ENCODE measurements around the gene SKIC8.

Gene SKIC8

GRCh38 chr15:78280319-78281072, 18.9 kb downstream of the SKIC8 start:
- H3K4me1 ChIP-seq (ENCODE audit: control insufficient read depth in 1 of 2, insufficient read depth in 2 of 2, low read length in 2 of 2), result peaks cover 6% of the 10 kb centered on the region in 2 experiments
- H2BK120ac ChIP-seq (ENCODE audit: insufficient read depth, low read length, poor library complexity), result no peak overlapping the region
- no peak overlapping the region for H3K18ac ChIP-seq (ENCODE audit: low read length)
- H3K4me3 ChIP-seq (ENCODE audit: low read depth, low read length), result no peak overlapping the region
- H3K4ac ChIP-seq (ENCODE audit: low read depth, low read length), result no peak overlapping the region
- no peak overlapping the region for H2BK12ac ChIP-seq (ENCODE audit: low read length)
- H4K8ac ChIP-seq (ENCODE audit: low read depth, low read length), result no peak overlapping the region
- no peak overlapping the region for H3K27ac ChIP-seq (ENCODE audit: low read depth, low read length)
- no peak for DNase-seq
- no CpG with 5 or more reads among the region's 13 CpGs for WGBS (ENCODE audit: extremely low coverage, insufficient coverage, insufficient read length)
- no peaks in the 10 kb centered on the region for H3K79me1 ChIP-seq (ENCODE audit: low read length)
- H3K9ac ChIP-seq (ENCODE audit: low read length), result no peak overlapping the region
- no peak overlapping the region for H3K14ac ChIP-seq (ENCODE audit: low read length)
- H3K79me2 ChIP-seq (ENCODE audit: control insufficient read depth, insufficient read depth, low read length, poor library complexity), result no peaks in the 10 kb centered on the region
- peaks cover 7 to 16% of the 10 kb centered on the region in 2 experiments for H3K36me3 ChIP-seq (ENCODE audit: control insufficient read depth in 1 of 2, insufficient read depth in 2 of 2, low read length in 2 of 2)
- no peaks in the 10 kb centered on the region for H3K9me3 ChIP-seq (ENCODE audit: insufficient read depth, low read depth, low read length)
- H2BK5ac ChIP-seq (ENCODE audit: low read depth, low read length, poor library complexity), result no peak overlapping the region
- H2AK5ac ChIP-seq (ENCODE audit: low read length), result no peak overlapping the region
- no peak overlapping the region for H3K23ac ChIP-seq (ENCODE audit: low read length)
- no peak overlapping the region for H2AFZ ChIP-seq (ENCODE audit: insufficient read depth, low read length, poor library complexity)
- no peak overlapping the region for H4K91ac ChIP-seq (ENCODE audit: low read depth, low read length)
- H3K4me2 ChIP-seq (ENCODE audit: low read length), result no peak overlapping the region
- no peak overlapping the region for H4K12ac ChIP-seq (ENCODE audit: low read depth, low read length)
- H3K27me3 ChIP-seq (ENCODE audit: insufficient read depth, low read length), result no peaks in the 10 kb centered on the region

- no CpG with 5 or more reads among the region's 6 CpGs for WGBS (ENCODE audit: extremely low coverage, insufficient coverage, insufficient read length)
These were observed 23.1 kb downstream of the SKIC8 start for GRCh38 chr15:78276064-78276943.

GRCh38 chr15:78274994-78275393, 24.4 kb downstream of the SKIC8 start:
- H3K79me1 ChIP-seq (ENCODE audit: low read length), result no peaks in the 10 kb centered on the region
- no peak overlapping the region for H3K18ac ChIP-seq (ENCODE audit: low read length)
- peaks cover 6% of the 10 kb centered on the region in 2 experiments for H3K4me1 ChIP-seq (ENCODE audit: control insufficient read depth in 1 of 2, insufficient read depth in 2 of 2, low read length in 2 of 2)
- H4K91ac ChIP-seq (ENCODE audit: low read depth, low read length), result no peak overlapping the region
- DNase-seq, result no peak
- no peak overlapping the region for H2BK12ac ChIP-seq (ENCODE audit: low read length)
- no peak overlapping the region for H4K8ac ChIP-seq (ENCODE audit: low read depth, low read length)
- no peak overlapping the region for H3K4ac ChIP-seq (ENCODE audit: low read depth, low read length)
- H3K27me3 ChIP-seq (ENCODE audit: insufficient read depth, low read length), result no peaks in the 10 kb centered on the region
- no peak overlapping the region for H3K23ac ChIP-seq (ENCODE audit: low read length)
- no peak overlapping the region for H3K4me3 ChIP-seq (ENCODE audit: low read depth, low read length)
- no peak overlapping the region for H2BK5ac ChIP-seq (ENCODE audit: low read depth, low read length, poor library complexity)
- H3K9me3 ChIP-seq (ENCODE audit: insufficient read depth, low read depth, low read length), result no peaks in the 10 kb centered on the region
- H3K36me3 ChIP-seq (ENCODE audit: control insufficient read depth in 1 of 2, insufficient read depth in 2 of 2, low read length in 2 of 2), result peaks cover 0 to 2% of the 10 kb centered on the region in 2 experiments
- H3K27ac ChIP-seq (ENCODE audit: low read depth, low read length), result no peak overlapping the region
- H2AFZ ChIP-seq (ENCODE audit: insufficient read depth, low read length, poor library complexity), result no peak overlapping the region
- no peak overlapping the region for H4K12ac ChIP-seq (ENCODE audit: low read depth, low read length)
- H3K9ac ChIP-seq (ENCODE audit: low read length), result no peak overlapping the region
- H2AK5ac ChIP-seq (ENCODE audit: low read length), result no peak overlapping the region
- H3K4me2 ChIP-seq (ENCODE audit: low read length), result no peak overlapping the region
- H3K79me2 ChIP-seq (ENCODE audit: control insufficient read depth, insufficient read depth, low read length, poor library complexity), result no peaks in the 10 kb centered on the region
- WGBS (ENCODE audit: extremely low coverage, insufficient coverage, insufficient read length), result no CpG with 5 or more reads among the region's 5 CpGs
- H3K14ac ChIP-seq (ENCODE audit: low read length), result no peak overlapping the region
- no peak overlapping the region for H2BK120ac ChIP-seq (ENCODE audit: insufficient read depth, low read length, poor library complexity)

More at GRCh38 chr15:78276064-78276943, 23.1 kb downstream of the SKIC8 start:
- Histone ChIP-seq H3K9me3 (ENCODE audit: insufficient read depth, low read depth, low read length) (no peaks in the 10 kb centered on the region), H3K4me1 (ENCODE audit: control insufficient read depth in 1 of 2, insufficient read depth in 2 of 2, low read length in 2 of 2) (peaks cover 6% of the 10 kb centered on the region in 2 experiments), H4K91ac (ENCODE audit: low read depth, low read length) (no peak overlapping the region), H3K4me3 (ENCODE audit: low read depth, low read length) (no peak overlapping the region), H2AK5ac (ENCODE audit: low read length) (no peak overlapping the region), H3K18ac (ENCODE audit: low read length) (no peak overlapping the region), H4K12ac (ENCODE audit: low read depth, low read length) (no peak overlapping the region), H3K4ac (ENCODE audit: low read depth, low read length) (no peak overlapping the region), H3K4me2 (ENCODE audit: low read length) (no peak overlapping the region), H3K23ac (ENCODE audit: low read length) (no peak overlapping the region), H3K9ac (ENCODE audit: low read length) (no peak overlapping the region), H3K36me3 (ENCODE audit: control insufficient read depth in 1 of 2, insufficient read depth in 2 of 2, low read length in 2 of 2) (peaks cover 2% of the 10 kb centered on the region in 2 experiments), H3K27ac (ENCODE audit: low read depth, low read length) (no peak overlapping the region), H3K79me2 (ENCODE audit: control insufficient read depth, insufficient read depth, low read length, poor library complexity) (no peaks in the 10 kb centered on the region), H3K79me1 (ENCODE audit: low read length) (no peaks in the 10 kb centered on the region), H2BK5ac (ENCODE audit: low read depth, low read length, poor library complexity) (no peak overlapping the region), H4K8ac (ENCODE audit: low read depth, low read length) (no peak overlapping the region), H2AFZ (ENCODE audit: insufficient read depth, low read length, poor library complexity) (no peak overlapping the region), H3K14ac (ENCODE audit: low read length) (no peak overlapping the region), H3K27me3 (ENCODE audit: insufficient read depth, low read length) (no peaks in the 10 kb centered on the region), H2BK12ac (ENCODE audit: low read length) (no peak overlapping the region), H2BK120ac (ENCODE audit: insufficient read depth, low read length, poor library complexity) (no peak overlapping the region)
- peak in 1 of 2 donors; percentile 4 for DNase-seq

- Histone ChIP-seq H3K14ac (ENCODE audit: low read length) (no peak overlapping the region), H3K4ac (ENCODE audit: low read depth, low read length) (no peak overlapping the region), H3K4me1 (ENCODE audit: control insufficient read depth in 1 of 2, insufficient read depth in 2 of 2, low read length in 2 of 2) (peaks cover 6% of the 10 kb centered on the region in 2 experiments), H2AK5ac (ENCODE audit: low read length) (no peak overlapping the region), H3K4me3 (ENCODE audit: low read depth, low read length) (no peak overlapping the region), H3K9me3 (ENCODE audit: insufficient read depth, low read depth, low read length) (no peaks in the 10 kb centered on the region), H3K79me1 (ENCODE audit: low read length) (no peaks in the 10 kb centered on the region), H4K8ac (ENCODE audit: low read depth, low read length) (no peak overlapping the region), H2BK5ac (ENCODE audit: low read depth, low read length, poor library complexity) (no peak overlapping the region), H4K12ac (ENCODE audit: low read depth, low read length) (no peak overlapping the region), H4K91ac (ENCODE audit: low read depth, low read length) (no peak overlapping the region), H3K9ac (ENCODE audit: low read length) (no peak overlapping the region), H3K36me3 (ENCODE audit: control insufficient read depth in 1 of 2, insufficient read depth in 2 of 2, low read length in 2 of 2) (no peaks in the 10 kb centered on the region), H2BK120ac (ENCODE audit: insufficient read depth, low read length, poor library complexity) (no peak overlapping the region), H2AFZ (ENCODE audit: insufficient read depth, low read length, poor library complexity) (no peak overlapping the region), H3K23ac (ENCODE audit: low read length) (no peak overlapping the region), H3K18ac (ENCODE audit: low read length) (no peak overlapping the region), H3K27me3 (ENCODE audit: insufficient read depth, low read length) (no peaks in the 10 kb centered on the region), H3K4me2 (ENCODE audit: low read length) (no peak overlapping the region), H2BK12ac (ENCODE audit: low read length) (no peak overlapping the region), H3K79me2 (ENCODE audit: control insufficient read depth, insufficient read depth, low read length, poor library complexity) (no peaks in the 10 kb centered on the region), H3K27ac (ENCODE audit: low read depth, low read length) (no peak overlapping the region)
- no CpG with 5 or more reads among the region's 3 CpGs for whole genome bisulfite sequencing (ENCODE audit: extremely low coverage, insufficient coverage, insufficient read length)
- no peak for DNase-seq
These were observed 26.6 kb downstream of the SKIC8 start for GRCh38 chr15:78272776-78273175.

Data from trophoblast cell (in vitro differentiated cells and primary cell).